Measurements from ENCODE around the gene DHX9.
A peak's percentile ranks its signal among the peaks of the same experiment; 100 is the strongest.

The DHX9 gene

GRCh38 chr1:182841368-182841988, 2.3 kb downstream of the DHX9 start:
- DNase-seq, result no peak

- no peak for DNase-seq
Observed at GRCh38 chr1:182842265-182842664, 3.1 kb downstream of the DHX9 start.

- DNase-seq, result no peak
Observed at GRCh38 chr1:182845379-182845778, 6.2 kb downstream of the DHX9 start.

GRCh38 chr1:182845894-182846293, 6.7 kb downstream of the DHX9 start:
- DNase-seq, result no peak

- DNase-seq, result no peak
Observed at GRCh38 chr1:182847105-182847504, 8.0 kb downstream of the DHX9 start.

GRCh38 chr1:182848736-182849135, 9.6 kb downstream of the DHX9 start:
- DNase-seq, result no peak

GRCh38 chr1:182850319-182850718, 11.2 kb downstream of the DHX9 start:
- no peak for DNase-seq

GRCh38 chr1:182851825-182852224, 12.7 kb downstream of the DHX9 start:
- no peak for DNase-seq

- peak; percentile 20 for DNase-seq
Observed at GRCh38 chr1:182855911-182856310, 16.8 kb downstream of the DHX9 start.

- no peak for DNase-seq
Observed at GRCh38 chr1:182857212-182857611, 18.1 kb downstream of the DHX9 start.

GRCh38 chr1:182860658-182861057, 21.5 kb downstream of the DHX9 start:
- DNase-seq, result no peak

- peak; percentile 30 for DNase-seq
Observed at GRCh38 chr1:182861994-182862393, 22.8 kb downstream of the DHX9 start.

- no peak for DNase-seq
Observed at GRCh38 chr1:182862827-182863226, 23.7 kb downstream of the DHX9 start.

GRCh38 chr1:182863940-182864339, 24.8 kb downstream of the DHX9 start:
- no peak for DNase-seq

- no peak for DNase-seq
Observed at GRCh38 chr1:182867861-182868260, 28.7 kb downstream of the DHX9 start.

GRCh38 chr1:182869241-182869666, 30.1 kb downstream of the DHX9 start:
- DNase-seq, result no peak

- no peak for DNase-seq
Observed at GRCh38 chr1:182872881-182873280, 33.7 kb downstream of the DHX9 start.

- DNase-seq, result no peak
Observed at GRCh38 chr1:182875889-182876288, 36.7 kb downstream of the DHX9 start.

- DNase-seq, result no peak
Observed at GRCh38 chr1:182877331-182877730, 38.2 kb downstream of the DHX9 start.

GRCh38 chr1:182877842-182878241, 38.7 kb downstream of the DHX9 start:
- no peak for DNase-seq

GRCh38 chr1:182884872-182885271, 45.7 kb downstream of the DHX9 start:
- no peak for DNase-seq

GRCh38 chr1:182885591-182885990, 46.4 kb downstream of the DHX9 start:
- no peak for DNase-seq

- DNase-seq, result no peak
Observed at GRCh38 chr1:182886985-182887384, 47.8 kb downstream of the DHX9 start.

- DNase-seq, result peak; percentile 5
Observed at GRCh38 chr1:182888736-182889531, 49.8 kb downstream of the DHX9 start.

Measured in fibroblast of skin of scalp (primary cell).